ENCODE measurements around the gene LARGE2. TPM values are rescaled to one million over a fixed set of nuclear protein-coding genes. Genes with fewer than 3 reads are reported as not detected.

LARGE2 gene
- total RNA-seq, 1 donor from 2014 or later = 6.6 TPM

- H3K27me3 ChIP-seq = peaks cover 13% of the 10 kb centered on the region
- H3K36me3 ChIP-seq = peaks cover 0 to 17% of the 10 kb centered on the region in 2 donors
- TF ChIP-seq POLR2AphosphoS5 (IDR thresholded peaks at IDR 0.05; ENCODE audit: insufficient read depth in 1 of 2, low read depth in 1 of 2) (no peak), POLR2A (IDR thresholded peaks at IDR 0.05) (no peak), CTCF (IDR thresholded peaks at IDR 0.05) (no peak)
- intact Hi-C loops (cut with DNase I) = loop anchor here (5.0 kb wide), 2 partner anchors 72 to 203 kb away; partner anchors contain the start of genes CRY2 and PHF21A
- no peak for DNase-seq (ENCODE audit: extremely low spot score in 2 of 2)
- H3K4me3 ChIP-seq = peak overlapping the region; percentile 73 to 96
- peaks cover 37% of the 10 kb centered on the region for H3K4me1 ChIP-seq
- no peaks in the 10 kb centered on the region for H3K9me3 ChIP-seq
- H3K27ac ChIP-seq = no peak overlapping the region
These were observed 3.3 kb upstream of the LARGE2 start for GRCh38 chr11:45918962-45919675.

- H3K4me1 ChIP-seq = peaks cover 37% of the 10 kb centered on the region
- intact Hi-C loops (cut with DNase I) = loop anchor here (5.0 kb wide), 2 partner anchors 73 to 202 kb away; partner anchors contain the start of genes CRY2 and PHF21A
- H3K27ac ChIP-seq = no peak overlapping the region
These were observed 2.5 kb upstream of the LARGE2 start for GRCh38 chr11:45919806-45920530.

GRCh38 chr11:45920531-45921477 is 1.7 kb upstream of the LARGE2 start:
- H3K27ac ChIP-seq = no peak overlapping the region
- DNase-seq (ENCODE audit: extremely low spot score in 2 of 2) = no peak
- H3K4me3 ChIP-seq = no peak overlapping the region
- TF ChIP-seq POLR2AphosphoS5 (IDR thresholded peaks at IDR 0.05; ENCODE audit: insufficient read depth in 1 of 2, low read depth in 1 of 2) (no peak), POLR2A (IDR thresholded peaks at IDR 0.05) (no peak), CTCF (IDR thresholded peaks at IDR 0.05) (no peak)
- H3K36me3 ChIP-seq = peaks cover 0 to 5% of the 10 kb centered on the region in 2 donors
- H3K4me1 ChIP-seq = peaks cover 35% of the 10 kb centered on the region
- no peaks in the 10 kb centered on the region for H3K9me3 ChIP-seq
- intact Hi-C loops (cut with DNase I) = no loop called here
- peaks cover 13% of the 10 kb centered on the region for H3K27me3 ChIP-seq

More at GRCh38 chr11:45919806-45920530, 2.5 kb upstream of the LARGE2 start:
- Histone ChIP-seq H3K36me3 (peaks cover 0 to 10% of the 10 kb centered on the region in 2 donors), H3K4me3 (no peak overlapping the region), H3K27me3 (peaks cover 13% of the 10 kb centered on the region), H3K9me3 (no peaks in the 10 kb centered on the region)
- no peak for TF ChIP-seq POLR2A (IDR thresholded peaks at IDR 0.05)
- TF ChIP-seq POLR2AphosphoS5 (IDR thresholded peaks at IDR 0.05; ENCODE audit: insufficient read depth in 1 of 2, low read depth in 1 of 2) = no peak
- no peak for TF ChIP-seq CTCF (IDR thresholded peaks at IDR 0.05)
- no peak for DNase-seq (ENCODE audit: extremely low spot score in 2 of 2)

- Histone ChIP-seq H3K36me3 (no peaks in the 10 kb centered on the region), H3K27me3 (peaks cover 13% of the 10 kb centered on the region), H3K9me3 (no peaks in the 10 kb centered on the region), H3K4me3 (peak overlapping the region; percentile 38 to 45), H3K27ac (no peak overlapping the region), H3K4me1 (peaks cover 25% of the 10 kb centered on the region)
- no peak for DNase-seq (ENCODE audit: extremely low spot score in 2 of 2)
- intact Hi-C loops (cut with DNase I) = no loop called here
- TF ChIP-seq POLR2A (IDR thresholded peaks at IDR 0.05) (no peak), POLR2AphosphoS5 (IDR thresholded peaks at IDR 0.05; ENCODE audit: insufficient read depth in 1 of 2, low read depth in 1 of 2) (peak in 1 of 2 donors; percentile 15)
These were observed 663 bp upstream of the LARGE2 start for GRCh38 chr11:45921561-45922424.

Data from vagina (tissue), 2 donors.